Inflammatory macrophage treated with lipopolysaccharide for 1 hour (primary cell): ENCODE results near the gene SERGEF.

Experiments used
- DNase-seq, 2 donors: peaks; one replicate each; pipeline ENCODE4 v3.0.0-alpha.2; 2020 to 2022

Gene SERGEF

DNA sequence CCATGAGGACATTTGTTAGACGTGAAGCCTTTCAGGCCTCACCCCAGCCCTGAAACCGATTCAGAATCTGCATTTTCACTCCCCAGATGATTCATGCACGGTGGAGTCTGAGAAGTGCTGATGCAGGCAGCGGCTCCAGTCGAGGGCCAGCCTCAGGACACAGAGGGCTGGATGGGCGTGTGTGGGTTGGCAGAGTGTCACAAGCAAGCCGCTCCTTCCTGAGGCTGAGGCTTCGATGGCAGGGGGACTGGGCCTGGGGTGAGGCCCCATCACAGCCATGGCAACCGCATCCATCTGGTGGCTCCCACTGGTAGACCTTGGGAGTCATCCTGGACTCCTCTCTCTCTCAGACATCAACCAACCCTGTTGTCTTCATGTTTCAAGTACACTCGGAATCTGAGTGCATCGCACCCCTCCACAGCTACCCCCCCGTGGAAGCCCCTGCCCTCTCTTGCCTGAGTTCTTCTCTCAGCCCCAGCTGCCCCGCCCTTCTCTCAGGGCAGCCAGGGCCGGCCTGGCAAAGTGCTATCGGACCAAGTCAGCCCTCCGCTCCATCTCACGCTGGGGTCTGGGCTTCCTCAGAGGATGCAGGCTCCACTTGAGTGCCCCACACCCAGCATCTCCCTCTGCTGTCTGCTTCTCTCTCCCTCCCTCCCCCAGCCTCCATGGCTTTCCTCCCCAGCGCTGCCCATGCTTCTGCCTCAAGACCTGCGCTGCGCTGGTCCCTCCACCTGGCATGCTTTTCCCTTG is 267.6 kb downstream of the SERGEF start:
- no peak for DNase-seq

DNA sequence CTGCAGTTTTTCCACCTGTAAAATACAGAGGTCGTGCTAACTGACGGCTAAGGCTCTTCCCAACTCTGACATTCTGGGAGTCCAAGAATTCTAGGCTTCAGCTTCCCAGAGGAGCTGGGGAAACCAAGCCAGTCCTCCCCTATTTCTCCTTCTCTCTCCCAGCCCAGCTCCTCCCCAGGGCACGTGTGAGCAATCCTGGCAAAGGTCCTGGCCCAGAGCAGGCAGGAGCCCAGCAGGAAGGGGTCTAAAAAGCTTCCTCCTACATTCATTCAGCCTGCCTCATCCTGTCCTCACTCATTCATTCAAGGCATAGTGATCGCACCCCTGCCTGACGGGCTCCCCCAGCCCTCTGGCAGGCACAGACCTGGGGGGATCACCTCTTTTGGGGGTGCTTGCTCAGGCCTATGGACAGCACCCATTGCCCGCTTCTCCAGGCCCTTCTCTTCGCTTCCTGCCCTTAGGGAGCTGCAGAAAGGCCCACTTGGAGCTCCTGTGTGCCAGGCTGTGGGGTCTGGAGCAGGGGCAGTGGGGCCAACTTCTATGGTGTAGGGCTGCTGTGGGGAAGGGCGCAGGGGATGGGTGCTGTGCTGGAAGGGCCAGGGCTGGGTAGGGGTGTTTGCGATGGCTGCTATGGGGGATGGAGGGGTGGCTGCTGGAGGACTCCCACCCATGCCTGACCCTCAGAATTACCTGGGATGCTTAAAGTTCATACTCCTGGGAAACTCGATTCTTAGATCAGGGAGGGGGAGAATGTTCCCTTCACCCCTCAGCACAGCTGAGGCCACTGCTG is 268.5 kb downstream of the SERGEF start:
- DNase-seq = no peak

DNA sequence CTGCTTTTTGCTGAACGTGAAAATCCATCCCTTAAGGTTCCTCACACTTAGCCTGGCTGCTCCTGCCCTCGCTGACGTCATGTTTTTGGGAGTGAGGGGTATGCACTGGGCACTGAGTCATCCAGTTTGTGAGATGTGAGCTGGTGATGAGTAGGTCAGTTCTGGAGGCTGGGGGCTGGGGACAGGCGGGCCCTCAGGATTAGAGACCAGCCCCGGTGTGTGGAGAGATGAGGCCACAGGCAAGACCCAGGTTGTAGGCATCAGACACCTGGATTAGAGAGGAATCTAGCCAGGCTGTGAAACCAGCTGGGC is 269.1 kb downstream of the SERGEF start:
- DNase-seq = no peak

DNA sequence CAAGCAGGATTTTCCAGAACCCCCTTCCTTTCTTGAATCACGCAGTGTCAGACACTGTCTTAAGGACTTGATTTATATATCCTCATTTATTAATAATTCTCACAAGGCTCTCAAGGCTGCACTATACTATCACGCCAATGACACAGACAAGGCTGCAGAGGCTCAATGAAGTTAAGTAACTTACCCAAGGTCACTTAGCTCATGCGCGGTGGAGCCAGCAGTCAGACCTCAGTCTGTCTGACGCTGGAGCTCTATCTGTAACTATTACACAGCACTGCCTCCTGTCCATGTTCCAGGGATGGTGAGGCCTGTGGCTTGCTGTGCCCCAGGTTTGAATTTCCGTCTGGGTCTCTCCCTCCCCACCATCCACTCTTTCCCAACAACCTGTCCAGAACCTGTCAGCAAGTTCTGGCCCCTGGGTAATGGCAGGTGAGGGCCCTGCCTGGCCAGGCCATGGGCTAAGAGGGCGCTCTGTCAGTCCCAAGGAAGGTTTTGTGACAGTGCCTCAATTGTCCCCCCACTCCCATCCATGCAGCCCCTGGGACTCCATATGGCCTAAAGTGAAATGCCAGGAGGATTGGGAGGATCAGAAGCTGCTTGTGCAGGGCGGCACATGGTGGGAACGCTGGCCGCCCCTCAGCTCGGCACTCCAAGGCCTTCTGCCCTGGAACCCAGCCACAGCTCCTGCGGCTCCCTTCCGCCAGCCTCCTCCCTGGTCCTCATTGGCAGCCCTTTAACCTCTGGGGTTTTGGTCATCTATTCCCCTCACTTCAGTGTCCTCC is 269.6 kb downstream of the SERGEF start:
- no peak for DNase-seq

DNA sequence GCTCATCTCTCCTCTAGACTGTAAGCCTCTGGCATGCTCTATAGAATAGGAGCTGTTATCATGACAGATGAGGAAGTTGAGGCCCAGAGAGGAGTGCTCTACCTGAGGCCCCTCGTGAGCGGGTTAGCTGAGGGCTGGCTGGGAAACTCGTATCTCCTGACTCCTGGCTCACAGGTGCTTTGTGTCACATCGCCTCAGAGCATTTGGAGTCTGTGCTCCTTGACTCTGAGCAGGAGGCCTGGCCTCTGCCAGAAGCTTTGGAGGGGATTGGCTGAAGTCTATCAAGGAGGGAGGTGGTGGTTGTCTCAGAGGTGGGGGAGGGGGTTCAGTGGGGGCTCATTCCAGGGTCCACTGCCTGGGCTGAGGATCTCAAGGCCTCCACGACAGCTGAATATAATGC is 270.8 kb downstream of the SERGEF start:
- no peak for DNase-seq

DNA sequence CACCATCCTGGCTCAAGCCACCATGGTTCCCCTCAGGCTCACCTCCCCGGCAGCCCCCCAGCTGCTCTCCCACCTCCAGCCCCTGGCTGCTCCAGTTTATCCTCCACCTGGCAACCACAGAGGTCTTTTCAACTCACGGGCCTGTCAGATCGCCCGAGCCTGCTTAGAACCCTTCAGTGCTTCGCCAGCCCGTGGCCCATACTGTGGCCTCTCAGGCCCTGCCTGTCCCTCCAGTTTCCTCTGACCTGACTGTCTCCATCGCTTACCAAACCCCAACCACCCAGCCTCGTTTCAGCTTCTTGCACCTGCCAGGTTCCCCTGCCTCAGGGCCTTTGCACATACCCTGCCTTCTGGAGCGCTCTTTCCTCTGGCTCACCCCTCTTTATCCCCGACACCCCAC is 271.4 kb downstream of the SERGEF start:
- DNase-seq = no peak

DNA sequence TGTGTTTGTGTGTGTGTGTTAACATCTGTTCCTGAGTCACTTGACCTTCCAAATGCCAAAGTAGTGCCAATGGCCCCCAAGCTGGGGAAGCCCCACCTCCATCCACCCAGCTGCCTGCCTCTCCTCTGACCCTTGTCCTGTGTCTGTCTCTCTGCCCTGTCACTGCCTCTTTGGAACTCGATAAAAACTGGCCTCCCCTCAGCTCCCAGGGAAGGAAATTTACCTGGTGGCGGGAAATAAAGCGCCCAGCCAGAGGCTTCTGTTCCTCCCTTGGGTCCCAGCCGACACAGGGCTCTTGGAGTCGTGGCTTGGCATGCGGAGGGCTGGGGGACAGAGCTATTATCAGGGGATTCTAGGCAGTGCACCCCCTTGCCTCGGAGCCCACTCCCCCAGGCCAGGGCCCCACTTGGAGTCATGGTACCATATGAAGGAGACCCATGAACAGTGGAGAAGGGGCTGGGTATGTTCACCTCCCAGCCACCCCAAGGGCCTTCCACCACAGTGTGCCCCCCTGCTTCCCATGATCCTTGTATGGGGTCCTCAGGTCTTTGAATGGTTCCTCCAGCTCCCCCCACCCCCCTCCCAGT is 272.1 kb downstream of the SERGEF start:
- no peak for DNase-seq

DNA sequence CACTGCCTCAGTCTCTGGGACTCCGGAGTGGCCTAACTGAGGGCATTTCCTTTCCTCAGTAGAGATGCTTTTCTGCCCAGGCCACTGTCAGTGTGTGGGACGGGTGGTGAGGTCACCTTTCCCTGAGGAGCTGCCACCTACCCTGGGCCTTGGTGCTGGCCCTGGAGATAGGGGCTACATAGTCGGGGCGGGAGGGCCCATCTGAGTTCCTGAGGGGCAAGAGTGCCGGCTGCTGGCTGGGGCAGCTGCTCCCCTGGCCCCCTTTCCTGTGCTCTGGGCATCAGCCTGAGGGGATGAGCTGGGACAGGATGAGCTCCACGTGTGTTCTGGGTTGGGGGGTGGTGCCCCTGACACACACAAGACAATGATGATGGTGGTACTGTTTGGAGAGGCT is 272.9 kb downstream of the SERGEF start:
- no peak for DNase-seq

DNA sequence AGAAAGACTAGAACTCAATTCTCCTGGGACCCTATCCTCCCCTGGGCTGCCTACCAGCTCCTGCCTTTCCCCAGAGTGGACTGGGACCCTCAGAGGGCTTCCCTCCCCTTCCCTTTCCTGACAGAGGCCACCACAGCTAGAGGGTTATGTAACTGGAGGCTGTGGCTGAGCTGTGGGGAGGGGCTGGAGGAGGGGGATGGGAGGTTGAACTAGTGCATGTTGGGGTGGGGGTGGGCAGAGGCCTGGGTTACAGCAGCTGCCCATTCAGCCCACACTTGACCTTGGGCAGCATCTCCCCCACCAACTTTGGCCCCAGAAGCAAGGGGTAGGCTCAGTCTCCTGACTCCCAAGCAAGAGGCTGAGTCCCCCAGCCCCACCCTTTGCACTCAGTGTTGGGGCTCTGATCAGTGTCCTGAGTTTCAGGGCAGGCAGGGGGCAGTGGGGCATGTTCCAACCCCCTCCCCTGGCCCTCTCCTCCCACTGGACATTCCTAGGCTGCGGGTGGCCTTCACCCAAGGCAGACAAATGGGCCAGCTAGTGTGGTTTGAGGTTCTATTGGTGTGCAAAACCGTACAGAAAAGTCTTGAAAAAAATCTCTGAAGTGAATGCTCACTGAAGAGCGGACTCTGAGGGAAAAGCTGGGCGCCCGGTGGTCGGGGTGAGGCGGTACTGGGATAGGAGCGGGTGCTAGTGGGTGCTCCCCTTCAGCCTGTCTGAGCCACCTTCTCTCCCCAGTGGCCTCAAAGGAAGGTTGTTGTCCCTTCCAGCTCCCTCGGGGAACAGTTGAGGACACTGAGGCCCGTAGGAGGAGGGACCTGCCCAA is 274.5 kb downstream of the SERGEF start:
- DNase-seq = no peak
